SK-N-SH treated with all-trans-retinoic acid at 6 μM for 48 hours (cell line): Measurements from ENCODE around the gene RSPO4.

Source experiments
- ARNTL ChIP-seq: fragments of 450-650 bp; formaldehyde crosslinking; IDR thresholded peaks from 2 replicates; pipeline ENCODE4 v1.5.0; 2020; ENCODE audit warnings: low read depth, mild to moderate bottlenecking, moderate library complexity, borderline replicate concordance
- CREB5 ChIP-seq: fragments of 250-450 bp; sonication (Bioruptor Pico); IDR thresholded peaks from 2 replicates; pipeline ENCODE4 v1.5.1; 2020; ENCODE audit warnings: low read depth, mild to moderate bottlenecking, moderate library complexity
- GLIS3 ChIP-seq: fragments of 250-450 bp; sonication (Bioruptor Pico); IDR thresholded peaks from 2 replicates; pipeline ENCODE4 v1.5.0; 2020; ENCODE audit warnings: mild to moderate bottlenecking, moderate library complexity
- PATZ1 ChIP-seq: fragments of 250-450 bp; sonication (Bioruptor Pico); IDR thresholded peaks from 2 replicates; pipeline ENCODE4 v1.8.0; 2020; ENCODE audit warnings: mild to moderate bottlenecking, moderate library complexity, borderline replicate concordance
- RARB ChIP-seq: fragments of 250-450 bp; sonication (Bioruptor Pico); IDR thresholded peaks from 2 replicates; pipeline ENCODE4 v1.8.0; 2021; ENCODE audit warnings: mild to moderate bottlenecking, moderate library complexity
- TOX ChIP-seq: fragments of 250-450 bp; sonication (Bioruptor Pico); IDR thresholded peaks from 2 replicates; pipeline ENCODE4 v1.8.0; 2021; ENCODE audit warnings: mild to moderate bottlenecking, moderate library complexity, borderline replicate concordance
- ZFP3 ChIP-seq: fragments of 250-450 bp; sonication (Bioruptor Pico); IDR thresholded peaks from 2 replicates; pipeline ENCODE4 v1.5.0; 2020; ENCODE audit warnings: mild to moderate bottlenecking, moderate library complexity
- ZFP30 ChIP-seq: fragments of 450-650 bp; formaldehyde crosslinking; IDR thresholded peaks from 2 replicates; pipeline ENCODE4 v1.5.0; 2022; ENCODE audit warnings: mild to moderate bottlenecking, moderate library complexity
- ZNF70 ChIP-seq: fragments of 450-650 bp; formaldehyde crosslinking; IDR thresholded peaks from 2 replicates; pipeline ENCODE4 v1.5.0; 2020; ENCODE audit warnings: mild to moderate bottlenecking, moderate library complexity
- ZNF8 ChIP-seq: fragments of 450-650 bp; formaldehyde crosslinking; IDR thresholded peaks from 2 replicates; pipeline ENCODE4 v1.5.0; 2020; ENCODE audit warnings: mild to moderate bottlenecking, moderate library complexity

- TF ChIP-seq ZNF70 (CRISPR knock-in tag) (no peak), CREB5 (no peak), ZFP30 (CRISPR knock-in tag) (no peak), GLIS3 (CRISPR knock-in tag) (no peak), ZFP3 (CRISPR knock-in tag) (no peak), ZNF8 (CRISPR knock-in tag) (no peak), ARNTL (CRISPR knock-in tag) (no peak), RARB (CRISPR knock-in tag) (no peak), PATZ1 (no peak), TOX (CRISPR knock-in tag) (no peak)
Measured at GRCh38 chr20:991850-992249, 10.3 kb downstream of the RSPO4 start.
